Measurements from ENCODE around the gene ELF2.

Gene ELF2

GRCh38 chr4:139083956-139084803, 92.8 kb downstream of the ELF2 start:
- Histone ChIP-seq H3K9me3 (ENCODE audit: insufficient read depth, low read depth, low read length) (no peaks in the 10 kb centered on the region), H2AFZ (ENCODE audit: low read length) (peak overlapping the region; percentile 92), H3K4me2 (ENCODE audit: low read depth, low read length, poor library complexity, severe bottlenecking) (peak overlapping the region; percentile 84), H3K36me3 (ENCODE audit: insufficient read depth, low read length) (no peaks in the 10 kb centered on the region), H3K4me3 (ENCODE audit: low read length, poor library complexity, severe bottlenecking) (peak overlapping the region; percentile 99), H3K79me2 (ENCODE audit: insufficient read depth, low read length) (peaks cover 44% of the 10 kb centered on the region), H3K4me1 (ENCODE audit: insufficient read depth, low read length, poor library complexity, severe bottlenecking) (peaks cover 43% of the 10 kb centered on the region), H3F3A (ENCODE audit: low read depth) (peaks cover 9% of the 10 kb centered on the region), H3K9me2 (replicated peaks; ENCODE audit: low read depth, low read length) (no peaks in the 10 kb centered on the region), H3K9ac (ENCODE audit: low read depth, low read length, poor library complexity, severe bottlenecking) (peak overlapping the region; percentile 99), H3K27me3 (ENCODE audit: insufficient read depth, low read length, poor library complexity, severe bottlenecking) (no peaks in the 10 kb centered on the region), H4K20me1 (ENCODE audit: insufficient read depth, low read length, poor library complexity, severe bottlenecking) (peaks cover 35% of the 10 kb centered on the region)
- no peak for TF ChIP-seq EZH2phosphoT487 (IDR thresholded peaks at IDR 0.05; ENCODE audit: borderline replicate concordance)
- TF ChIP-seq CTCF (conservative IDR thresholded peaks at IDR 0.05; ENCODE audit: low read length), result no peak

GRCh38 chr4:139083607-139083955, 93.4 kb downstream of the ELF2 start:
- Histone ChIP-seq H3K4me3 (ENCODE audit: low read length, poor library complexity, severe bottlenecking) (peak overlapping the region; percentile 99), H3F3A (ENCODE audit: low read depth) (peaks cover 9% of the 10 kb centered on the region), H3K9me3 (ENCODE audit: insufficient read depth, low read depth, low read length) (no peaks in the 10 kb centered on the region), H3K36me3 (ENCODE audit: insufficient read depth, low read length) (no peaks in the 10 kb centered on the region), H4K20me1 (ENCODE audit: insufficient read depth, low read length, poor library complexity, severe bottlenecking) (peaks cover 41% of the 10 kb centered on the region), H3K27me3 (ENCODE audit: insufficient read depth, low read length, poor library complexity, severe bottlenecking) (no peaks in the 10 kb centered on the region), H3K4me1 (ENCODE audit: insufficient read depth, low read length, poor library complexity, severe bottlenecking) (peaks cover 43% of the 10 kb centered on the region), H3K79me2 (ENCODE audit: insufficient read depth, low read length) (peaks cover 50% of the 10 kb centered on the region), H3K9ac (ENCODE audit: low read depth, low read length, poor library complexity, severe bottlenecking) (peak overlapping the region; percentile 99), H3K4me2 (ENCODE audit: low read depth, low read length, poor library complexity, severe bottlenecking) (peak overlapping the region; percentile 71), H2AFZ (ENCODE audit: low read length) (peak overlapping the region; percentile 92), H3K9me2 (replicated peaks; ENCODE audit: low read depth, low read length) (no peaks in the 10 kb centered on the region)
- TF ChIP-seq EZH2phosphoT487 (IDR thresholded peaks at IDR 0.05; ENCODE audit: borderline replicate concordance) (no peak), CTCF (conservative IDR thresholded peaks at IDR 0.05; ENCODE audit: low read length) (no peak; the same call in 1 of the 2 replicates)

GRCh38 chr4:139082750-139083606, 94.0 kb downstream of the ELF2 start:
- Histone ChIP-seq H3K9me2 (replicated peaks; ENCODE audit: low read depth, low read length) (no peaks in the 10 kb centered on the region), H3K79me2 (ENCODE audit: insufficient read depth, low read length) (peaks cover 56% of the 10 kb centered on the region), H3K9me3 (ENCODE audit: insufficient read depth, low read depth, low read length) (no peaks in the 10 kb centered on the region), H3K27me3 (ENCODE audit: insufficient read depth, low read length, poor library complexity, severe bottlenecking) (no peaks in the 10 kb centered on the region), H3F3A (ENCODE audit: low read depth) (peaks cover 9% of the 10 kb centered on the region), H4K20me1 (ENCODE audit: insufficient read depth, low read length, poor library complexity, severe bottlenecking) (peaks cover 47% of the 10 kb centered on the region), H3K4me2 (ENCODE audit: low read depth, low read length, poor library complexity, severe bottlenecking) (peak overlapping the region; percentile 90), H2AFZ (ENCODE audit: low read length) (peak overlapping the region; percentile 92), H3K4me3 (ENCODE audit: low read length, poor library complexity, severe bottlenecking) (peak overlapping the region; percentile 99), H3K4me1 (ENCODE audit: insufficient read depth, low read length, poor library complexity, severe bottlenecking) (peaks cover 49% of the 10 kb centered on the region), H3K9ac (ENCODE audit: low read depth, low read length, poor library complexity, severe bottlenecking) (peak overlapping the region; percentile 99), H3K36me3 (ENCODE audit: insufficient read depth, low read length) (no peaks in the 10 kb centered on the region)
- TF ChIP-seq CTCF (conservative IDR thresholded peaks at IDR 0.05; ENCODE audit: low read length) (no peak), EZH2phosphoT487 (IDR thresholded peaks at IDR 0.05; ENCODE audit: borderline replicate concordance) (no peak)
